ENCODE measurements around the gene IL13RA1.
"Not testable (repeated sequence)": the region's sequence is repeated elsewhere in the genome, so short reads cannot be mapped to it uniquely, and the experiment has no call there.

The IL13RA1 gene

DNA sequence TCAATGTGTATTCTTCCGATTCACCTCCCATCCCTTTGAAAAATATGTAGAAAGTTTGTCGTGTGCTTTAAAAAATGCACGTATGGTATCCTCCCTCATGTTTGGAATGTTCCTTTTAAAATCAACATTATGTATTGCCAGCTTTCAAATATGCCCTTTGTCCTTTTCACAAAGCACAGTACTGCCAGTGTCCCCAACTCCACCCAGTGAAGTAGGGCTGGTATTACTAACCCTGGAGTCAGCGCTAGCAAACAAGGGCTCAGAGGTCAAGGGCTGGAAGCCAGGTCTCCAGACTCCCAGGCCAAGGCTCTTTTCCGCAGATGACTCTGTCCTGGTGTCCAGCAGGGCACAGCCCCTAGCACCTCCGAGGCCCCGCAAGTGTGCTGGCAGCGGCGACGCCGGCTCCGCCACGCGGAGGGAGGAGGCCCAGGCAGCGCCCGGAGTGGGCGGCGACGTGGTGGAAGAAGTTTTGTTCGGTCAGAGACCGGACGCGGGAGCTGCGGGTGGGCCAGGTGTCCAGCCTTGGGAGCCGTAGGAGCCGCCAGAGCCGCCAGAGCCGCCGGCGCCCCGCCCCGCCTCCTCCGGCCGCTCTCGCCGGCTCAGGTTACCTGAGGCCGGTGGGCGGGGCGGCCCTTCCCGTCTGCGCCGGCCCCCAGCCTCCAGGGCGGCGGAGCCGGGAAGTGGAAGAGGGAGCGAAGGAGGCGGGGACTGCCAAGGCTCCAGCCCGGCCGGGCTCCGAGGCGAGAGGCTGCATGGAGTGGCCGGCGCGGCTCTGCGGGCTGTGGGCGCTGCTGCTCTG, at the start of gene IL13RA1:
Gene IL13RA1 (plus strand): TSS at position 720 of the 799 bp plus-strand sequence. CDS start 33 bp downstream, at position 753.
- DNase-seq (ENCODE audit: low read depth): no peak

DNA sequence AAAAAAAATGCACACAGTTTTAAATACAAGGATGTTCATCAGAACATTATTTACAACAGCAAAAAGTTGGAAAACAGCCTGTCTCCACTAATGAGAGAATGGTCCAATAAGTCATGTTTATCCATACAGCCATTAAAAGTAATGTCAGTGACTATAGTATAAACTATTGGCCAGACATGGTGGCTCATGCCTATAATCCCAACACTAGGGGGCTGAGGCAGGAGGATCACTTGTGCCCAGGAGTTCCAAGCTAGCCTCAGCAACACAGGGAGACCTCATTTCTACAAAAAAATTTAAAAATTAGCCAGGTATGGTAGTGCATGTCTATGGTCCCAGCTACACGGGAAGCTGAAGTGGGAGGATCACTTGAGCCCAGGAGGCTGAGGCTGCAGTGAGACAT, 48.1 kb upstream of the IL13RA1 start:
- DNase-seq (ENCODE audit: low read depth): no peak

DNA sequence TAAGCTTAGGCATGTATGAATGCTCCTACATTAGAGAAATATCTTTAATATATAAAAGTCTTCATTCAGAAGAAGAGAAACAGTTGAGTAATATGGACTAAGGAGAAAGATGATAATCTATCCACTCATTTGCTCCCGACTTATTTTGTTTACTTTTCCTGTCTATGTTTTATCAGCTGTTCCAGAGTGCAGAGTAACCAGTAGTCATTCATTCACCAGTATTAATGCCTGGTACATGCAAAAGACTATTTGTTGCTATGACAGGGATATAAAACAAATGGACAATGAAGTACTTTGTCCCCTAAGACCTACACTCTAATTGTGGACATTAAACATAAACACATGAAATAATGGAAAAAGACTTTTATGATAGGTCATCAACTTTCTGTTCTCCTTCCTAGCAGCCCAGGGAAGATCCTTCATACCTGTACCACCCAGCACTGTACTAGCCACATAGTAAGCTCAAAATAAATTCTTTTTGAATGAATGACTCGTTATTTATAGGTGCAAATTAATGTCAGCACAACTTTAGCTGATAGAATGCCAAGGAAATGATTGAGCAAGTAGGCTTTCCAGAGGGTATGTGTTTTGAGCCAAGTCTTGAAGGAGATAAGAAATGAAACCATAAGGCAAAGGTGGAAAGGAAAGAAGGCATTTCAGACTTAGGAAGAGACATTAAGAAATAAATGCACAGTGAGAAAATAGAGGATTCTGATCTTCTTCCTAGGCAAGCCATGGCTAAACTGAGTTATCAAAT, 45.0 kb upstream of the IL13RA1 start:
- no peak for DNase-seq (ENCODE audit: low read depth)

DNA sequence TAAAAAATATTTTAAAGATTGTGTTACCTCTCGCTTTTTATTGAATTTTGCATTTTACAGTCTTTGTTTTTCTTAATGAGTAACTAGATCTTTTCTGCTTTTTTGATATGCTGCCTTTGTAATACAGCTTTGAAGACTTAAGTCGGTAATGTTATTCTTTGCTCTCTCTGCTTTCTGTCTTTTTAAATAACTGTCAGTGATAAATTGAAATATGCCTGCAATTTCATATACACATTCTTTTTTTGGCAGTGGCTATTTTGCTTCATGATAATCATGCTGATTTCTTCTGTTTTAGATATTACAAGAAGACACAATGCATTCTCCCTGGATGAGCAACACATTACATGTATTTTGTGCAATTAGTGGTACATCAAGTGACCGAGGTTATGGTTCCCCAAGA, 42.0 kb upstream of the IL13RA1 start:
- DNase-seq (ENCODE audit: low read depth): no peak

DNA sequence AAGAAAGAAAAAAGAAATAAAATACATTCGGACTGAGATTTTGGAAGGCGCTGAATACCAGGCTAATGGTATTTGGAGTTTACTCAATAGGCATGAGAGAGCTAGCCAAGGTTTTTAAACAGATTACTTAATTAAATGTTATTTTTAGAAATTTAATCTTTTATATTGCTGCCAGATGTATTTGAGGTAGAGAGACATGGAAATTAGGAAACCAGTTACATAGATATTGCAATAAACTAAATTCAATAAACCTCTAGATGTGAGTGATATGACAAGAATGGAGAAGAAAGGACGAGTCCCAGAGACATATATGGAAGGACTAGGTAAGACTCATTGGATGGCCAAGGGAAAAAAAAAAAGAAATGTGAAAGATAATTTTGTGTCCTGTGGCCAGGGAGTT, 38.5 kb upstream of the IL13RA1 start:
- no peak for DNase-seq (ENCODE audit: low read depth)

DNA sequence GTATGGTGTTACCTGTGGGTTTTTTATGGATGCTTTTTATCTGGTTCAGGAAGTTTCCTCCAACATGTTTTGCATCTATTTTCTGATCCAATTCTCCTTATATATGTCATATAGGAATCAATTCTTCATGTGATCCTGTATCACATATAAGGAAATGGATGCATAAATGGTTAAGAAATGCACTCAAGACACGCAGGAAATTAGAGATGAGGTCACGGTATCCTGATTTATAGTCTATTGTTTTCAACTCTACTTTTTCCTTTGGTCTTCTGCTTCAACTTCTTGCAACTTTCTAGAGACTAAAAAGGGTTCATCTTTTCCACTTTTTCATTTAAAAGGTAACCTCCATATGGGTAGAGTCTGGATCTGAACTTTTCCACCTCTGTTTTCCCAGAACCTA, 33.6 kb upstream of the IL13RA1 start:
- DNase-seq (ENCODE audit: low read depth): no peak

DNA sequence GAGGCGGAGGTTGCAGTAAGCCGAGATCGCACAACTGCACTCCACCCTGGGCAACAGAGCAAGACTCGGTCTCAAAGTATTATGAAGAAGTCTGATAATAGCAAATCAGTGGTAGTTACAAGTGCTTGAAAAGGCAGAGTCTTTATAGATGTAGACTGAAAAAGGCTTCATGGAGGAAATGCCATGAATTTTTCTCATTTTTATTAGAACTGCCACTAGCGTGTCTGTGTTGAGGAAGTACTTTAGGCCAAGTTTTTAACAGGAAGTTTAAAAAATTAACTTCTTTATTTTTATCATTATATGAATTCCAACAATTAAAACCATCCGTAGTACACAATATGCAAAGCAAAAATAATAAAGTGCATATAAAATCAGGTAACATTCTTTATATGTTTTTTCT, 32.8 kb upstream of the IL13RA1 start:
- no peak for DNase-seq (ENCODE audit: low read depth)

DNA sequence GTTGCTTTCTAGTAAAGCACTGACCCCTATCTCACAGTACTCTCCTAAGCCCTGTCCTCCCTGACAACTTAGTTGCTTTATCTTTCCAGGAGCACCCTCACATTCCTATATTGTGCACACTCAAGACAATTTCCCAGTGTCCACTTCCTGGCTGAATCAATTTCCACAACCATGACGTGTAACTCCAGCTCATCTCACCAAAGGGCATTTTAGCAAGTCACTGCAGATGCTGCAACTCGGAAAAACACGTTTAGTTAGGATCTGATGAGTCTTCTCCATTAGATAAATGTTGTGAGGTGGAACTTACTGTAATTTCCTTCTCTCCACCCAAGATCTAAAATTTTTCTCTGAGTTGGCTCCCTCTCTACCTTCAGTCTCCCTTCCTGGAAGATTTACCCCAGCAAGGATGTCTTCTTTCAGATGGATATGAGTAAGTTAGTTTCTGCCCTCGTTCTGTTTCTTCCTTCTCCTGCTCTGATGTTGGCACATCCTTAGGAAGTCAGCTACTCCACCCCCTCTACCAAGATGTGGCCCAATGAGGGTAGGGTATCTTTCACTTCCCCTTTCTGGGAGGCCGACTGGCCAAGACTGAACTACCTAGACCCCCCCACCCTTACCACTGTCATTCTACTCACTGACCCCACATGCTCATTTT, 28.8 kb upstream of the IL13RA1 start:
- no peak for DNase-seq (ENCODE audit: low read depth)

DNA sequence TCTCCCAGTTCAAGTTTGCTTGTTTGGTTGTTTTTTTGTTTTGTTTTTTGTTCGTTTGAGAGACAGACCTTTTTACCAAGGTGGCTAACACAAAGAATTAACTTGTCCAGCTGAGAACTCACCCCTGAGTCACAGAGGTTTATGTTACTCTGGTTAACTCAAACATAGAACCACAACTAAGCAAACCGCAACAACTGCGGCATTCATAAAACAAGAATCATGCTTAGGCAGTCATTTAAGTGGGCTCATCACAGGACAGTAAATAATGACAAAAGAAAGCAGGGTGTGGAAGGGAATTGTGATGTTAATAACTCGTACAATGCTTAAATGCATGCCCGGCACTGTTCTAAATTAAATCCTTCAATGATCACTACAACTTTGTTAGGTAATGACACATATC, 24.7 kb upstream of the IL13RA1 start:
- no peak for DNase-seq (ENCODE audit: low read depth)

DNA sequence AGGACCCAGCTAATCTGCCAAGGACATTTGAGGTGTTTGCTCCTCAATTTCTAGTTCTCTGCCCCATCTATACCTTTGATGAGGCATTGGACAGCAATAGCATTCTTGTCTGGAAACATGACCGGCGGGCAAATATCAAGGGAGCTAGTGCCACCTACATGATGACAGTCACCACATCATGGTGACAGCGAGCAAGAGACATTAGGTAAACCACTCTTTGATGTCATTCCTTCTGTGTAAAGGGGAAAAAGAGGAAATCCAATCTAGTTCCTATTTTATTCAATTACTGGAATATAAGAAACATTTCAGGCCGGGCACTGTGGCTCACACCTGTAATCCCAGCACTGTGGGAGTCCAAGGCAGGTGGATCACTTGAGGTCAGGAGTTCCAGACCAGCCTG, 20.7 kb upstream of the IL13RA1 start:
- DNase-seq (ENCODE audit: low read depth): no peak

DNA sequence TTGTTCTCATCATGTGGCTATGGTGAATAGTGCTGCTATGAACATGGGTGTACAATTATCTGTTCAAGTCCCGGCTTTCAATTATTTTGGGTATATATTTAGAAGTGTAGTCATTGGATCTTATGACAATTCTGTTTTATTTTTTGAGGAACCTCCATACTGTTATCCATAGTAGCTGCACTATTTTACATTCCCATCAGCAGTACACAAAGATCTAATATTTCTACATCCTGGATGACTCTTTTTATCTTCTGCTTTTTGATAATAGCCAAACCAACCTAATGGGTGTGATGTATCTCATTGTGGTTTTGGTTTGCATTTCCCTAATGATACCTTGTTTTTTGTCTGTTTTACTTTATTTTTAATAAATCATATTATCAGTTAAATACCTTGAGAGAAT, 12.9 kb upstream of the IL13RA1 start:
- DNase-seq (ENCODE audit: low read depth): no peak

DNA sequence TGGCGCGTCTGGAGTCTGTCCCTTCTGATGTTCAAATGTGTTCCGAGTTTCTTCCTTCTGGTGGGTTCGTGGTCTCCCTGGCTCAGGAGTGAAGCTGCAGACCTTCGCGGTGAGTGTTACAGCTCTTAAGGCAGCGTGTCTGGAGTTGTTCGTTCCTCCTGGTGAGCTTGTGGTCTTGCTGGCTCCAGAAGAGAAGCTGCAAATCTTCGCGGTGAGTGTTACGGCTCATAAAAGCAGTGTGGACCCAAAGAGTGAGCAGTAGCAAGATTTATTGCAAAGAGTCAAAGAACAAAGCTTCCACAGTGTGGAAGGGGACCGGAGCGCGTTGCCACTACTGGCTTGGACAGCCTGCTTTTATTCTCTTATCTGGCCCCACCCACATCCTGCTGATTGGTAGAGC, 11.5 kb upstream of the IL13RA1 start:
- DNase-seq (ENCODE audit: low read depth): not testable (repeated sequence)

DNA sequence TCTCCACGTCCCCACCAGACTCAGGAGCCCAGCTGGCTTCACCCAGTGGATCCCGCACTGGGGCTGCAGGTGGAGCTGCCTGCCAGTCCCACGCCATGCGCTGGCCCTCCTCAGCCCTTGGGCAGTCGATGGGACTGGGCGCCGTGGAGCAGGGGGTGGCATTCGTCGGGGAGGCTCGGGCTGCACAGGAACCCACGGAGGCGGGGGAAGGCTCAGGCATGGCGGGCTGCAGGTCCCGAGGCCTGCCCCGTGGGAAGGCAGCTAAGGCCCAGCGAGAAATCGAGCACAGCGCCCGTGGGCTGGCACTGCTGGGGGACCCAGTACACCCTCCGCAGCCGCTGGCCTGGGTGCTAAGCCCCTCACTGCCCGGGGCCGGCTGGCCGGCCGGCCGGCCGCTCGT, 10.6 kb upstream of the IL13RA1 start:
- DNase-seq (ENCODE audit: low read depth): not testable (repeated sequence)

DNA sequence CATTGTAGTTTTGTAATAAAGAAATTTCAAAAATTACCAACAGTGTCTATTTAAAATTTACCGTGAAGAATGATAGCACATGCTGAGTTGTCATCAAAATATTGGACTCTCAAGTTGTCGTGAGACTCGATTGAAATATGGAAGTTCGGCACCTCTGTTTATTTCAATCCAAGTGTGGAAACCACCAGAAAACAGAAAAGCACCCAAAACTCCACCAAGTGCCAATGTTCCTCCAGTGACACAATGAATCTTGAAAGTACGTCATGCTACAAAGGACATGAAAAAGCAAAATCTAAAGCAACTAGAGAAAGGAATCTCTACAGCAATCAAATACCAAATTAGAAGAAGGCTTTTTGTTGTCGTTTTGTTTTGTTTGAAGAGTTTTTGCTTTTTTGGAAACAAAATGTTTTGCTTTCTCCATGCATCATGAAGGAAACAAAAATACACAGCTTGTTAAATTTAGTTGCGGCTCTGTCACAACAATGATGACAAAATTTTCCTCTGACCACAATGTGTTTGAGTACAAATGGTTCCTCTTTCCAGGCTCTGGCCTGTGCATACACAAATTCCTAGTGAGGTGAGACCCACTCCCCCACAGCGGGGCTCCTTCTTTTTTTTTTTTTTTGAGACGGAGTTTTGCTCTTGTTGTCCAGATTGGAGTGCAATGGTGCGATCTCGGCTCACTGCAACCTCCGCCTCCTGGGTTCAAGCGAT, 9.6 kb upstream of the IL13RA1 start:
- DNase-seq (ENCODE audit: low read depth): no peak

DNA sequence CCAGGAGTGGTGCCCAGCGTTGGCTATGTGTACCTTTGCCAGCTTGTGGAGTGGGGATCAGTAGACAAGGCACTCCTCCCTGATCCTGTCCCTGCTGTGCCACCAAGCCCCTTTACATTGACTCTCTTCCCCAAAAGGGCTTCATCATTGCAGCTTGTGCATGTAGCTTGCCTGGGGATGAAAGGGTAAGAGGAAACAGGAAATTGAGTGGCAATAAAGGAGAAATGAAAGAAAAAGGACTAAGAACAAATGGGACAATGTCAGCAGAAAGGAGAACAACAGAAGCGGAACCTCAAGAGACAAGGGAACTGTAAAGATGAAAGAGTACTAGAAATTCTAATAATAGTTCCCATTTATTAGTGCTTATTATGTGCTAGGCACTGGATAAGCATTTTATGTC, 8.7 kb upstream of the IL13RA1 start:
- DNase-seq (ENCODE audit: low read depth): no peak

DNA sequence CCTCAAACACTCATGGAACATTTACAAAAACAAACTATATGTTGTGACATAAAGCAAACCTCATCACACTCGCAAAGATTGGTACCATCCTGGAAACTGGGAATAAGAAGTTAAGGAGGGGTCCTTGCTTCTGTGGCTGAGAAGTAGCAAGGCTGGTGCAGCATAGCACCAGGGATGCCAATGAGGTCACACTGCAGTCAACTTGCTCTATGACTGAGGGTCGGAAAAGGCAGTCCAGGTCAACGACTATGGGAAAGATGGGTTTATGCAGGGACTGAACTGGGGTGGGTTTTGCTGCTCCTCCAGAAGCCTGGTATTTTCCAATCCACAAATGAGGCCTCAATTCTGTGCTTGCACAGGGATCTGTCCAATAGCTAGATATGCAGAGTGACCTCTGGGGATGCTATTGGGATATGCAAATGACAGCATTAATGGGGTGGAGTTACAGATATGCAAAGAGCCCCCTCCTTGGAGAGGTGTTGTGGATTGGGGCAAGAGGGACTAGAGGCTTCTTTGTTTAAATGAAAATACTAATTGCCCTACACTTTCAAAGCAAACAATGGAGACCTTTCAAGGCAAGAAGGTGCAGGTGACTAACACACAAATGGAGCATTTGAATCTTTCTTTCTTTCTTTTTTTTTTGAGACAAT, 7.2 kb upstream of the IL13RA1 start:
- no peak for DNase-seq (ENCODE audit: low read depth)

DNA sequence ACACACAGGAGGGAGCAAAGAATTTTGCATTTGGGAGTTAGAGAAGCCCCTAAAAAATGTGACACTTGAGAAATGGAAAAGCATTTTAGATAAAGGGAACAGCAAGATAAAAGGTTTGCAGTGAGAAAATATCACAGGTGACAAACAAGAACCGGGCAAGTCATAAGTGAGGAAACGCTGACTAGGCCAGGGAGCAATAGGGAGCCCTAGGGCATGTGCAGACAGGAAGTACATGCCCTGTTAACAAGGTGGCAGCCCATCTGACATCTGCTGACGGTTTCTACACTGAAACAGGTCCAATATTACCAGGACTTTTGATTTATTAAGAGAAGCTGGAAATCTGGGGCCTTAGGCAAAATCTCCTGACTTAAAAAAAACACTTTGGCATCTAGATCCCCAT, 4.0 kb upstream of the IL13RA1 start:
- no peak for DNase-seq (ENCODE audit: low read depth)

DNA sequence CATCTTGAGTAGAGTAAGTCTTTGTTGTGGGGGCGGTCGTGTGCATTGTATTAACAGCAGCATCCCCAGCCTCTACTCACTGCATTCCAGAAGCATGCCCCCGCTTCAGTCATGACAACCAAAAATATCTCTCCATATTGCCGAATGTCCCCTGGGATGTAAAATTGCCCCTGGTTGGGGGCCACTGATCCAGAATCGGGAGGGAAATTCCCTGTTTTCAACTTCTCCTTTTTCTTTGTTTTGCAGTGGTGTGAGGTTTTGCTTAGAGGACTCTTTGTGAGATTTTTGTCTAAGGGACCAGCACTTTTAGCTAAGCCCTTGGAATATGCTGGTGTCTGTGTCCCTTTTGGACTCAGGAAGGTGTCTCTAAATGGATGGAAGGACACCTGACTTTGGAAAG, 3.0 kb upstream of the IL13RA1 start:
- no peak for DNase-seq (ENCODE audit: low read depth)

DNA sequence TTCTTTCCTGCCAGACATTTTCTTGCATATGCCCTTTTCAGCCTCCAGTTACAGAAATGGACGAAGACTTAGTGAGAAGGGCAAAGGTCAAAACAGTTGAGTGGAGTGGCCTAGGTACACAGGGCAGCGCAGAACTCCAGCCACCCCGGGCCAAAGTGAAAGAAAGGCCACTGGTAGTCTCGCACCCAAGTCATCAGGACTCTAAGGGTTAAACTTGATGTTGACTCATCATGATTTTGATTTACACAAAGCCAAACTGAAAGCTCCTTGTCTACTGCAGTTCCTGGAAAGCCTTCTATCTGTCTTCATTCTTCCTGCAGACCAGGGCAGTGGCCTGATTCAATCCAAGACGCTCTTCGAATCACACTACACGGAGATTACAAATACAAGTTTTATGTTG, 2.6 kb upstream of the IL13RA1 start:
- DNase-seq (ENCODE audit: low read depth): no peak

DNA sequence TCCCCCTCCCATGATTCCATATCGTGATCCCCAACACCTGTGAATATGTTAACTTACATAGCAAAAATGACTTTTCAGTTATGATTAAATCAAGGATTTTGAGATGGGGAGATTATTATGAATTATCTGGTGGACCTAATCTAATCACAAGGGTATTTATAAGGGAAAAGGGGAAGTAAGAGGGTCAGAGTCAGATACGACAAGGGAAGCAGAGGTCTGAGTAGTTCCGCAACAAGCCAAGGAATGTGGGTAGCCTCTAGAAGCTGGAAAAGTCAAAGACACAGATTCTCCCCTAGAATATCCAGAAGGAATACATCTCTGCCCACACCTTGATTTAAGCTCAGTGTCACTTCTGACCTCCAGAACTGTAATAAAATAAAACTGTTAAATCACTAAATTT, 1.0 kb upstream of the IL13RA1 start:
- no peak for DNase-seq (ENCODE audit: low read depth)

DNA sequence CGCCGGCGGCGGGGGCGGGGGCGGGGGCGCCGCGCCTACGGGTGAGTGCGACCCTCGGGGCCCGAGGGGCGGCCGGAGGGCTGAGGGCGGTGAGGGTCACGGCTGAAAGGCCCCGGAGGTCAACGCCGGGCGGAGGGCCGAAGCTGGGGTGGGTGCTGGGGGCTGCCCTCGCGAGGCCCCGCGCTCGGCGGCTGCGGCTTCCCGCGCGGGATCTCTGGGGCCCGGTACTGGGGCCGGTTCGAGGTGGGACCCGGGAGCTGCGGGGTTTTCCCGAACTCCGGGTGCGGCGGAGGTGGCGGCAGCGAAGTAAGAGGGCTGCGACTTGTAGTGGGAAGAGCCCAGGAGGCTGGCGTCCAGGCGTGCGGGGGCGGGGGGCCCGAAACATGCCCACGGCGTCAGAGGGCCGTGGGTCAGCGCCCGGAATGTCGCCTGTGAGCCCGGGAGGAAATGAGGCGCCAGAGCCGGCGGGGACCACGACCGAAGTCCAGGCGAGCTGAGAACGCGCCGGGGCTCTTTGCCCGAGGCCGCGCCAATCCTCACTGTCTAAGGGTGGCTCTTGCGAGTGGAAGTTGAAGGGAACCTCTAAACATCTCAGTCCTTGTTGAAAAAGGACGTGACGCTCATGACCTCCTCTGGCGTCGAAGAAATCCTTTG, 407 bp downstream of the IL13RA1 start:
- no peak for DNase-seq (ENCODE audit: low read depth)

Measured in stimulated activated CD8-positive, alpha-beta memory T cell treated with anti-CD3 and anti-CD28 coated beads, Interleukin-12 subunit alpha, Interleukin-12 subunit beta, amount 100 ng/mL, for 1 hour (primary cell).